Renal pelvis (tissue), 4 donors: ENCODE results near the gene EPHB3. TPM values are rescaled to one million over a fixed set of nuclear protein-coding genes. Genes with fewer than 3 reads are reported as not detected.

Experiments
- DNase-seq: peaks from one replicate; pipeline ENCODE4 v3.0.0-alpha.2; 2013
- polyA plus RNA-seq, 3 donors: library from polyadenylated mRNA; unstranded; fragments of 120-200 nt; gene quantifications; one replicate each; pipeline ENCODE4 v1.2.1, GENCODE V29; 2013; ENCODE audit not compliant: insufficient read length in 3 of 3

Gene EPHB3
- polyA plus RNA-seq, 3 donors = 25.4 to 33.2 (median 29.1) TPM

DNA sequence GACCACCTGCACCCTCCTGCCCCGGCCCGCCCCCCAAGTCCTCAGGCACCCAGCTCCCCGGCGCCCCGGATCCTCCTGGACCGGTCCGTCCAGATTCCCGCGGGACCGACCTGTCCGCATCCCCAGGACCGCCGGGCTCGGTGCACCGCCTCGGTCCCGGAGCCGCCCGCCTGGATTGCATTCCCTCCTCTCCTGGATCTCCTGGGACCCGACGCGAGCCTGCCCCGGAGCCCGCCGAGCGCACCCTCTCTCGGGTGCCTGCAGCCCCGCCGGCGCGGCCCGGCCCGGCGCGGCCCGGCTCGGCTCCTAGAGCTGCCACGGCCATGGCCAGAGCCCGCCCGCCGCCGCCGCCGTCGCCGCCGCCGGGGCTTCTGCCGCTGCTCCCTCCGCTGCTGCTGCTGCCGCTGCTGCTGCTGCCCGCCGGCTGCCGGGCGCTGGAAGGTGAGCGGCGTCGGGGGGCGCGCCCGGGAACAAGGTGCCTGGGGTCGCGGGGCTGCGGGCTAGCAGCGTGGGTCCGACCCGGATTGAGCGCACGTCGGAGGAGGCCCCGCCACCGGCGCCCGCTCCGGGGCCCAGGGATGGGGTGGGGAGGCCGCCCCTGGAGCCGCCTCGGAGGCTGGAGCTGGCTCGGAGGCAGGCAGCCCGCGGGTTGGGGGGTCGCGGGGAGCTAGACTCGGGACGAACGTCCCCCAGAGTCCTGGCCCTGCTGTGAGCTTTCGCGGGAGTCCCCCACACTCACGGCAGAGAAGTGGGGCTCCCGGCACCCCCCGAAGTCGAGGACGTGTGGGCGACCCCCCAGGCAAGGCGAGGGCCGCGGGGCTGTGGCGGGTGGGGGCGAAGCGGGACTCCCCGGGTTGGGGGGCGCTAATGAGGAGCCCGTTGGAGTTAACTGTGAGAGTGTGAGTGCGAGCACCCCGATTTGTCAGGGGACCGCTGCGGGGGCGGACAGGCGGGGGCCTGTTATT lies 610 bp downstream of the EPHB3 start:
- no peak for DNase-seq

DNA sequence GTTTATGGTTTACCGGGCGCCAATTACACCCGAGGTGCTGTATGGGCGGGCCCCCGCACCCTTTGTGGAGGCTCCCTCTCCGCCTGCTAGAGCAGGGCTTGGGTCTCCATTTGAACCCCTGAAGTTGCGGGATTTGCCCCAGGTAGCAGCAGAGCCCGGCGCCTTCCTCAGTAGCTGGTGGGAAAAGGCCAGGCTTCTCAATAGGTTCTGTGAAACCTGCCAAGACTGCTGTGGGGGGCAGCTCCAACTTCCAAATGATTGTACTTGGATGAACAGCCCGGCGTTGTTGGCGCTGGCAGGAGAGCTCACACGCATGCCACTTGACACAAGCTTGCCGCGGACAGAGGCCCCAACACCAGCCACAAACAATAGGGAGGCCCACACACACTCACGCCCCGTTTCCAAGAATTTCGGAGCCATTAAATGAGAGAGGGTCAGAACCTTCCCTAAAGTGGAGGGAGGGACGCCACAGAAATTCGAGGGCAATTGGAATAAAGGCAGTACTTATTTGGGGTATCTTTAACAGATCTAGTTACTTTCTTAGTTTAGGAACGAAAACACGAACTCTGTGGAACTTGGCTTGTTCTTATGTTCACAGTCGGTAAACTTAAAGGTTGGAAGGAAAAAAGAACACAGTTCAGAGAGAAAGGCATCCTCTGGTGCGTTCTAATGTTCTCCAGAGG lies 1.4 kb downstream of the EPHB3 start:
- DNase-seq = peak; percentile 38

DNA sequence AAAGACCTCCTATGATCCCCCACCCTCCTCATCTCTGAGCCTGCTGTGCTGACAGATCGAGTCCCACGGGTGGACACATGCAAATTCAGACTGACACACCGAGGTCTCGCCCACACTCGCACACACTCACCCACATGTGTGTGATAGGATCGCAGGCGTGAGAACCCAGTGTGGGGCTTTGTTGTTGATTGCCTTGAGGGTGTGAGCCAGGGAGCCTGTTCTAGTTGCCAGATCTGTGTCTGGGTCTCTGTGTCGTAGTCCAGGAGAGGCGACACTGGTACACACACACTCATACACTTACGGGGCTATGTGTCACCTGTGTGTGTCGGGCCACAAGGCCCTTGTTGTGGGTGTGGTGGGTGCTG lies 2.0 kb downstream of the EPHB3 start:
- DNase-seq = no peak

DNA sequence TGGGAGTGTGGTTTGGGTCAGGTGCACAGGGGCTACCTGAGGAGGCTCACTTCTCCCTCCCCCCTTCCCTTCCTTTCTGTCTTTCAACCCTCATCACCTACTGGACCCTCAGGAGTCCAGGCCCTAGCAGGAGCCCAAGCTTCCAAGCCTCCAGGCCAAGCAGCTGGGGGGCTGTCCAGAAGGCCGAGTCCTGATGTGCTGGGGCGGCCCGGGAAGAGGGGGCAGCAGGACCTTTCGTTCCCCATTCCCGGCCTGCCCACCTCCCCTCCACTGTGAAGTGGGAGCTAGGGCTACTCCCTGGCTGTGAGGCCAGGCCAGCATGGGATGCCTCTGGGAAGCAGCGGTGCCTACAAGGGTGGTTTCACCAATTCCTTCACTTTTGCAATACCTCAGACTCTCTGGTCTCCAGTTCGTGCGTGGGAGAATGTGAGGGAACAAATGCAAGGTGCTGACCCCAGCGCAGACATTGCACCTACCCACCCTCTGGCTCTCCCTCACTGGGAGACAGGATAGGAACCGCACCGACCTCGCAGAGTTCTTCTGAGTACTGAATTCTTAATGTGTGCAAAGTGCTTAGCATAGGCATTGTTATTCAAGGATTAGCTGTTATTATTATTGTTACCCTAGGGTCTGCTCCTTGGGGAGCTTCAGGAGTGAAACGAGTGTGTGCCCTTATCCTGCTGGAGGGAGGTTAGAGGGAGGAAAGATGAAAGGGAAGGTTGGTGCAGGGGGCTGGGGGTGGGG lies 2.5 kb downstream of the EPHB3 start:
- no peak for DNase-seq

- no peak for DNase-seq
These were observed 3.2 kb downstream of the EPHB3 start for GRCh38 chr3:184564685-184565385.

DNA sequence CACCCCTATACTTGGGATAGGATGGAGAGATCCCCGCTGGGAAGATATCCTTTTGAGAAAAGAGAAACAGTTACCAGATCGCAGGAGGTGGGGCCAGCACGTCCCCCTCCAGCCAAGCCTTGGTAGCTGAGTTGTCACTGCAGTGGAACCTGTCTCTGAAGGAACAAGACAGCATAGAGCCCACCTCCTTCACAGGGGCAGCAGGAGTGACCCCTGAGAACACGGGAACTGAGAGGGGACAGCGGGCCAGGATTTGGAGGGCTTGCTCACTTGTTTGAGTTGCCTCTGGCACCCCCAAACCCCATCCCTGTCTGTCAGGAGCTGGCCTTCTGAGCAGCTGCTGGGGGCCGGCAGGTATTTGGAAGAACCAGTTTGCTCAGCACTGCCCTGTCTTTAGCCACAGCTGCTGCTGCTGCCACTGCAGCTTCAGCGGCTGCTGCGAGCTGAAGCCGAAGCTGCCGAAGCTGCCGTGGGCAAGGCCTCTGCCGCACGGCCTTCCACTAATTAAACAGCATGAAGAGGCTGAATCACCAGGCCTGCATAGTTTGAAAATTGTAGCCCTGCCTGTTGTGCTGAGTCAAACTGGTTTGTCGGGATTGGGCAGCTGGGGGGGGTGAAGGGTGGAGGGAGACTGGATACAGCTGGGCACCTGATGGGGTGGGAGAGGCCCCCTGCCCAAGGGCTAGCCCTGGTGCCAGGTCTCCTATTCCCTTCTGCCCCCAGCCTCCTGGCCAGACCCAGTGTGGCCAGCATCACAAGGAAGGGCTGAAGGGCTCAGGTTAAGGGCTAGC lies 4.0 kb downstream of the EPHB3 start:
- DNase-seq = peak; percentile 68

DNA sequence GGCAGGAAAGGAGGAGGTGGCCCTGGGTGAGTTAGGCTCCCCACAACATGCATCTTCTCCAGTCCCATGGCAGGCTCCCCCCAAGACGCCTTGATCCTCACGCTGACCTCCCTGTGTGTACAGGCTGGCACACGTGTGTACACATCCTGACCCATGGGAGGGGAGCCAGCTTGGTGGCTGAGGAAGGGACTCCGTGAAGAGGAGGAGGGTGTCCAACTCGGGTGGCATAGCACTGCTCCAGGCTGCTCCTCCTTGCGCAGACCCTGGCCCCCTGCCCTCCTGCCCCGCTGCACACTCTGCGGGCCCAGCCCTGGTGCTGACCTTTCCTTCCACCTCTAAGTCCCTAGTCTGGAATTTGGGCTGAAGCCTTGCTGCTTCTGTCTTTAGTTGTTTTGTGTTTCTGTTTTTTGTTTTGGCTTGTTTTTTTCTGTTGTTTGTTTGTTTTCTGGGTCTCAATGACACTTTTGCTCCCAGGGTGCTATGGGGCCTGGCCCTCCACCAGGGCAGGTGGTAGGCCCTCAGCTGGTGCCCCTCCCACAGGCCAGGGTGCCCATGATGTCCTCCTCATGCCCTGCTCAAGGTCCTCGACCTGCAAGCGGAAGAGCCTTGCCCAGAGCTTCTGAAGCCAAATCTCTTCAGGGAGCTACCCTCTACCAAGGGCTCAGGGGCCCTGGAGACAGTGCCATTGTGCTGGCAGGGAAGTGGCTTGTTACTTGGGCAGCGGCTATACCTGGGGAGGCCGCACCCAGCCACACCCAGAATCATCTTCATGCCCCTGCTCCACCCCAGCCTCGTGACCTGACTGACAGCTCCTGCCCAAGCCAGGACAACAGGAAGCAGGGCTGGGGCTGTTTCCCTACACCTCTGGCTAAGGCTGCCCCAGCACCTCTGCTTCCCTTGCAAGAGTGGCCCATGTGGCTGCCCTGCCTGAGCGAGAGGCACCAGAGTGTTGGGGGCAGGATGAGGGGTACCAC lies 5.1 kb downstream of the EPHB3 start:
- DNase-seq = no peak

DNA sequence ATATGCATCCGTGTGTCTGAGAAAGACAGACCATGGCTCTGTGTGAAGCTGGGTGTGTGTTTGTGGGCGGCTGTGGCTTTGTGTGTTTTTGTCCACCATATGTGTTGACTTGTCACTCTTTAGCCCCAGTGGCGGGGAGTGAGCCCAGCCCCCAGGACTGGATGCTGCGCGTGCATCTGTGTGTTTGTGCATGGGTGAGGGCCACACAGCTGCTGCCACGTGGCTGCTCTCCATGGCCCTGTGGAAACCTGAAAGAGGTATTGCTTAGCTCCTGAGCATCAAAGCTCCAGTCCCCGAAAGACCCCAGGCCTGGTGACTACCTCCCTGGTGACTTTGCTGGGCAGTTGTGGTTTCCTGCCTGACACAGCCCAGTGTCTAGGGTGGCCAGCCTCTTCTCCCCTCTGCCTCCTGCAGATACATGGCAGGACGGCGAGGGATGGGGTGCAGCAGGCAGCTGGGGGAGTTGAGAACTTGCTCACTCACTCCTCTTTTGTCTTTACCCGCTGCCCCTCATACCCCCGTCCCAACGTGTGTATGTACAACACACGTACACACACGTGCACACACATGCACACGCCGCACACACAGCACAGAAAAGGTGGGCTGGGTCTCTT lies 6.5 kb downstream of the EPHB3 start:
- DNase-seq = no peak

- no peak for DNase-seq
These were observed 7.0 kb downstream of the EPHB3 start for GRCh38 chr3:184568560-184568923.

DNA sequence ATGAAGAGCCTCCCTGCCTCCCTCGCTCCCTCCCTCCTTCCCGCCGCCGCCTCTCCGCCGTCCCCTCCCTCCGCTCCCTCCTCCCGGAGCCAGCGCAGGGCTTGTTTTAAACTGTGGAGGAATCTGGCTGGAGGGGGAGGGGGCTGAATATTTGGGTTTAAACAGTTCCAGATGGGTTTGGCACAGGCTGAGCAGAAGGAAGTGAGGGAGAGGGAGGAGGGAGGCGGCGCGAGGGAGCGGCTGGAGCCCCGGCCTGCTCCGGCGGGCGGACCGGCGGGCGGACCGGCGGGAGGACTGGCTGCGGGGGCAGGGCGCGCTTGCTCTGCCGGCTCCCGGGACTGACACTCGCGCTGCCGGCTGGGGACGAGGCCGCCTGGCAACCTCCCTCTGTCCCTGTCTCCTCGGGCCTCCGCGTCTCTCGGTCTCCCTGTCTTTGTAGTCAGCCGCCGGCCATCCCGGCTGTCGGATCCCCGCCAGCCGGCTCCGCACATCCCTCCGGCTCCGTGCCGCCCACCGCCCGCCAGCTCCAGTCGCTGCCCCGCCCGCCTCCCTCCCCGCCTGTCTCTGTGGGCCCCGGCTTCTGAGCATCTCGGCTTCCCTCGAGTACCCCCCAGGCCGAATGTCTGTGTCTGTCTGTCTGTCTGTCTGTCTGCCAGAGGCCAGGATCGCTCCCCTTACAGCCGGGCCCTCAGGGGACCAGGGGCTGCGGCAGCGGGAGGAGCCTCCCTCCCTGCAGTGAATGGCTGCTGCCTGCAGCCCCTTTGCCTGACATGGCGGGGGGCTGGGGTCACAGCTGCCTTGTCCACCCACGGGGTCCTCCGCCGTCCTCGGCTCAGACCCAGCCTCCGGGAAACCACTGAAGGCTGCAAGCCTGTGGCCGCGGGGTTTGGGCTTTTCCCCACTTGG lies 7.6 kb downstream of the EPHB3 start:
- DNase-seq = peak; percentile 94

- no peak for DNase-seq
These were observed 8.4 kb downstream of the EPHB3 start for GRCh38 chr3:184570035-184570434.

DNA sequence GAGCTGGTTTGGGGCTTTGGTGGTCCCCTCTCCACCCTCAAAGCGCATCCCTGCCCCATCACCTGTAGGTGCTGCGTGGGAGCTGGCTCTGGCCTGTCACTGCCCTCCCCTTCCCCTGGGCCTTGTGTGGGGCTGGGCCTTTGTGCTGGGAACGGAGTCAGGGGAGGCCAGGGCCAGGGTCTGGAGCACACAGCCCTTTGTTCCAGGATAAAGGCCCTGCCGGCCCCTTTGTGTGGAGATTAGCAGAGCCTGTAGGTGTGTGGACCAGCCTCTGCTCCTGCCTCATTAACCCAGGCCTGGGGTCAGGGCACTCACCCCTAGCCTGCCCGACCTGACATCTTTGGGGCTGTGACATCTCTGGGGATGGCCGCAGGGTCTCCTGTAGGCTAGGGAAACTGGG lies 8.9 kb downstream of the EPHB3 start:
- DNase-seq = no peak

- no peak for DNase-seq
These were observed 10.3 kb downstream of the EPHB3 start for GRCh38 chr3:184571750-184572377.

- no peak for DNase-seq
These were observed 11.2 kb downstream of the EPHB3 start for GRCh38 chr3:184572633-184573270.

DNA sequence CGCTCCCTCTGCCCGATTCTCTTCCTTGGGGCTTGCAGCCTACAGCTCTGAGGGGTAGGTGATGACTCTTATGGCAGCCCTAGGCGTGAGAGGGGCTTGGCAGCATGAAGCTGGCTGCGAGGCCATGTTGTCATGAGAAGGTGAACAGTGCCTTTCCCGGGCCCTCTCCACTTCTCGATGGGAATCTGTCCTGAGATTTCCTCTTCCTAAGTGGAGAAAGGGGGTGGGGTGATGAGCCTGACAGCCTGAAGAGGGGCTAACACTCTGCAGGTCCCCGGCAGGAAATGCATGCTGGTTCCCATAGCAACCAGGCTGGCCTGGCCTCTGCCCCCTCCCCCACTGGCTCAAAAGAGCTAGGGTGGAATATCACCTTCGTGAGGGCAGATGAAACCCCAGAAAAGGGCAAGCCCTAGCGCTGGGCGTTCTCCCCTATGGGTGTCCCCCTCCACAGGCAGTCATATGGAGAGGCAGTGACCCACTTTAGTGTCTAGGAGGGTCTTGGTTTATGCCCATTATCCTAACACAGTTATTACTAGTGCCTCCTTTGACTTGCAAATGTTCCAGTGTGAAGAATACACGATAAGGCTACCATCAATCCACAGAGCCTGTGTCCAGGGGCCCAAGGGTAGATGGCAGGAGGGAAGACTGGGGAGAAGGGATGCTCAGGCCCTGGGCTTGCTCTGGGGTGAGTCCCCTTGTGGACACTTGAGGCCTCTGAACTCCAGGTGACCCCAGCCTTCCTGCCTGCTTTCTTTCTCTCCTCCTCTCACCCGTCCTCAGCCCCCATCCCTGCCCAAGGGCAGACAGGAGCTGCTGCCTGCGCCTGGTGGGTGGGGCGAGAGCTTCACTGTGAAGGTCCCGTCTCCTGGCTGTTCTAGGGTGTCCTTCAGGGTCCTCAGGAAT lies 13.2 kb downstream of the EPHB3 start:
- DNase-seq = no peak

DNA sequence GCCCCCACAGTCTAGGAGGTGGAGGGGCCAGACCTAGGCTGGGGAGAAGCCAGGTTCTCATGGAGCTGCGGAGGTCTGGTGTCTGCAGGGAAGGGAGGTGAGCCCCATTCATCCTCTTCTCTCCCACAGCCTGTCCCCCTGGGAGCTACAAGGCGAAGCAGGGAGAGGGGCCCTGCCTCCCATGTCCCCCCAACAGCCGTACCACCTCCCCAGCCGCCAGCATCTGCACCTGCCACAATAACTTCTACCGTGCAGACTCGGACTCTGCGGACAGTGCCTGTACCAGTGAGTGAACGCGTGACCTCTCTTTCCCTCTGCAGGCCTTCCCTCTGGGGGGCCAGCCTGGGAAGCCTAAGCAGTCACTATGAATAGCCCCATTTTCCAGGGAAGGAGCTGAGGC lies 14.1 kb downstream of the EPHB3 start:
- no peak for DNase-seq
